BLaER1 treated with 17β-estradiol and CSF1 and Interleukin-3, amounts not matched to agents 10 nM and 100 nM (cell line): ENCODE data around the gene UPF1.

Experiments used
- H3K27ac ChIP-seq, 11 experiments: shearing (Covaris generic); formaldehyde crosslinking; 2 replicates each; pipeline ENCODE4 v1.8.1; 2022
- H3K27me3 ChIP-seq, 11 experiments: shearing (Covaris generic); formaldehyde crosslinking; 2 replicates each; pipeline ENCODE4 v1.8.1; 2022
- H3K36me3 ChIP-seq, 11 experiments: shearing (Covaris generic); formaldehyde crosslinking; 2 replicates each; pipeline ENCODE4 v1.8.1; 2022
- H3K4me1 ChIP-seq, 10 experiments: shearing (Covaris generic); formaldehyde crosslinking; 2 replicates each; pipeline ENCODE4 v1.8.1; 2022
- H3K4me2 ChIP-seq, 11 experiments: shearing (Covaris generic); formaldehyde crosslinking; 2 replicates each; pipeline ENCODE4 v1.8.1; 2022
- H3K4me3 ChIP-seq, 10 experiments: shearing (Covaris generic); formaldehyde crosslinking; 2 replicates each; pipeline ENCODE4 v1.8.1; 2022
- H3K9ac ChIP-seq, 11 experiments: shearing (Covaris generic); formaldehyde crosslinking; 2 replicates each; pipeline ENCODE4 v1.8.1; 2022
- H3K9me3 ChIP-seq, 11 experiments: shearing (Covaris generic); formaldehyde crosslinking; replicated peaks in 1 of 11; 2 replicates each; pipeline ENCODE4 v1.8.1; 2022
- H4K20me1 ChIP-seq, 11 experiments: shearing (Covaris generic); formaldehyde crosslinking; 2 replicates each; pipeline ENCODE4 v1.8.1; 2022
- Cebpa-rat ChIP-seq, 11 experiments: shearing (Covaris generic); IDR thresholded peaks; 2 replicates each; pipeline ENCODE4 v1.8.1; 2022

UPF1 gene

GRCh38 chr19:18860302-18860700 lies 28.5 kb downstream of the UPF1 start:
- Histone ChIP-seq H3K27ac (peak overlapping the region in 5 of 11 experiments; percentile 4 to 13 (median 6); a peak in 3 of 22 replicates), H3K9me3 (no peaks in the 10 kb centered on the region), H3K9ac (peak overlapping the region in 6 of 11 experiments; percentile 7 to 38 (median 11); a peak in 5 of 22 replicates), H3K27me3 (no peaks in the 10 kb centered on the region), H4K20me1 (peaks cover 76 to 100% (median 93%) of the 10 kb centered on the region in 11 experiments; a peak in 21 of 22 replicates), H3K4me3 (no peak overlapping the region), H3K4me2 (peak overlapping the region; percentile 16 to 65 (median 46); a peak in 20 of 22 replicates), H3K4me1 (peaks cover 31 to 42% (median 37%) of the 10 kb centered on the region in 10 experiments), H3K36me3 (peaks cover 100% of the 10 kb centered on the region in 11 experiments)
- TF ChIP-seq Cebpa-rat (IDR thresholded peaks at IDR 0.05): no peak

- peaks cover 100% of the 10 kb centered on the region in 11 experiments for H3K36me3 ChIP-seq
These were observed 29.0 kb downstream of the UPF1 start for GRCh38 chr19:18860725-18861124.

GRCh38 chr19:18861235-18861634 lies 29.5 kb downstream of the UPF1 start:
- Histone ChIP-seq H4K20me1 (peaks cover 76 to 100% (median 93%) of the 10 kb centered on the region in 11 experiments; a peak in 21 of 22 replicates), H3K27ac (peak overlapping the region in 6 of 11 experiments; percentile 6 to 49 (median 30); a peak in 9 of 22 replicates), H3K4me3 (no peak overlapping the region), H3K9me3 (no peaks in the 10 kb centered on the region), H3K27me3 (no peaks in the 10 kb centered on the region), H3K9ac (peak overlapping the region in 4 of 11 experiments; percentile 16 to 38 (median 30); a peak in 7 of 22 replicates), H3K4me1 (peaks cover 31 to 42% (median 37%) of the 10 kb centered on the region in 10 experiments), H3K4me2 (peak overlapping the region; percentile 16 to 65 (median 46); a peak in 20 of 22 replicates), H3K36me3 (peaks cover 100% of the 10 kb centered on the region in 11 experiments)
- TF ChIP-seq Cebpa-rat (IDR thresholded peaks at IDR 0.05): no peak

More at GRCh38 chr19:18860725-18861124, 29.0 kb downstream of the UPF1 start:
- Histone ChIP-seq H3K27me3 (no peaks in the 10 kb centered on the region), H3K4me3 (no peak overlapping the region), H3K9ac (peak overlapping the region in 5 of 11 experiments; percentile 7 to 38 (median 14); a peak in 4 of 22 replicates), H3K4me2 (peak overlapping the region; percentile 16 to 65 (median 46); a peak in 21 of 22 replicates), H4K20me1 (peaks cover 76 to 100% (median 93%) of the 10 kb centered on the region in 11 experiments; a peak in 21 of 22 replicates), H3K4me1 (peaks cover 31 to 42% (median 37%) of the 10 kb centered on the region in 10 experiments), H3K9me3 (no peaks in the 10 kb centered on the region), H3K27ac (peak overlapping the region in 5 of 11 experiments; percentile 4 to 13 (median 6); a peak in 2 of 22 replicates)
- TF ChIP-seq Cebpa-rat (IDR thresholded peaks at IDR 0.05): no peak

GRCh38 chr19:18861917-18862316 lies 30.2 kb downstream of the UPF1 start:
- Histone ChIP-seq H3K4me2 (peak overlapping the region in 3 of 11 experiments; percentile 40 to 45 (median 43); a peak in 3 of 22 replicates), H3K36me3 (peaks cover 100% of the 10 kb centered on the region in 11 experiments), H3K9ac (peak overlapping the region in 2 of 11 experiments; percentile 9 to 30; a peak in 1 of 22 replicates), H3K9me3 (no peaks in the 10 kb centered on the region), H4K20me1 (peaks cover 75 to 100% (median 93%) of the 10 kb centered on the region in 11 experiments; a peak in 21 of 22 replicates), H3K4me1 (peaks cover 31 to 43% (median 37%) of the 10 kb centered on the region in 10 experiments), H3K27ac (peak overlapping the region in 4 of 11 experiments; percentile 13 to 49 (median 39); a peak in 5 of 22 replicates), H3K4me3 (no peak overlapping the region), H3K27me3 (no peaks in the 10 kb centered on the region)
- no peak for TF ChIP-seq Cebpa-rat (IDR thresholded peaks at IDR 0.05)

GRCh38 chr19:18862976-18863842 lies 31.4 kb downstream of the UPF1 start:
- Histone ChIP-seq H3K27ac (no peak overlapping the region), H4K20me1 (peaks cover 76 to 100% (median 93%) of the 10 kb centered on the region in 11 experiments; a peak in 21 of 22 replicates), H3K9ac (no peak overlapping the region), H3K36me3 (peaks cover 100% of the 10 kb centered on the region in 11 experiments), H3K27me3 (no peaks in the 10 kb centered on the region), H3K4me3 (no peak overlapping the region), H3K9me3 (no peaks in the 10 kb centered on the region), H3K4me2 (no peak overlapping the region), H3K4me1 (peaks cover 31 to 43% (median 35%) of the 10 kb centered on the region in 10 experiments)
- no peak for TF ChIP-seq Cebpa-rat (IDR thresholded peaks at IDR 0.05)

GRCh38 chr19:18863843-18864362 lies 32.1 kb downstream of the UPF1 start:
- peaks cover 98 to 100% (median 99%) of the 10 kb centered on the region in 11 experiments for H3K36me3 ChIP-seq
- no peaks in the 10 kb centered on the region for H3K9me3 ChIP-seq
- peaks cover 28 to 37% (median 30%) of the 10 kb centered on the region in 10 experiments for H3K4me1 ChIP-seq
- H3K27ac ChIP-seq: no peak overlapping the region
- peaks cover 76 to 100% (median 93%) of the 10 kb centered on the region in 11 experiments; a peak in 21 of 22 replicates for H4K20me1 ChIP-seq
- no peak for TF ChIP-seq Cebpa-rat (IDR thresholded peaks at IDR 0.05)
- no peak overlapping the region for H3K4me2 ChIP-seq
- no peak overlapping the region for H3K4me3 ChIP-seq
- no peak overlapping the region for H3K9ac ChIP-seq
- no peaks in the 10 kb centered on the region for H3K27me3 ChIP-seq

GRCh38 chr19:18865106-18865972 lies 33.6 kb downstream of the UPF1 start:
- Histone ChIP-seq H3K27ac (no peak overlapping the region), H3K4me1 (peaks cover 21 to 35% (median 26%) of the 10 kb centered on the region in 10 experiments), H4K20me1 (peaks cover 71 to 98% (median 90%) of the 10 kb centered on the region in 11 experiments; a peak in 21 of 22 replicates), H3K36me3 (peaks cover 84 to 89% (median 85%) of the 10 kb centered on the region in 11 experiments), H3K9me3 (no peaks in the 10 kb centered on the region), H3K9ac (no peak overlapping the region), H3K27me3 (peaks cover 0 to 6% (median 0%) of the 10 kb centered on the region in 11 experiments; a peak in 1 of 22 replicates), H3K4me2 (no peak overlapping the region), H3K4me3 (no peak overlapping the region)
- TF ChIP-seq Cebpa-rat (IDR thresholded peaks at IDR 0.05): no peak
